HepG2 (cell line): ENCODE measurements around the gene SLC19A1. TPM values are rescaled to one million over a fixed set of nuclear protein-coding genes. Genes with fewer than 3 reads are reported as not detected.

Source experiments
- CENPBD1 ChIP-seq: sonication (generic); formaldehyde crosslinking; IDR thresholded peaks from 2 replicates; pipeline ENCODE4 v1.8.0; 2022; ENCODE audit warnings: missing genetic modification reagents, low read depth, mild to moderate bottlenecking, borderline replicate concordance
- EZH2 ChIP-seq: conservative IDR thresholded peaks from 2 replicates; pipeline ENCODE4 v1.6.1; 2012; ENCODE audit warnings: mild to moderate bottlenecking, low read depth, low read length, moderate library complexity
- GATAD2A ChIP-seq: IDR thresholded peaks from 2 replicates; pipeline ENCODE4 v1.6.1; 2016
- HCFC1 ChIP-seq: fragments of 150-350 bp; IDR thresholded peaks from 2 replicates; pipeline ENCODE4 v1.6.1; 2014; ENCODE audit warnings: low read depth, low read length
- HIVEP1 ChIP-seq: sonication (generic); formaldehyde crosslinking; IDR thresholded peaks from 2 replicates; pipeline ENCODE4 v1.4.0; 2020; ENCODE audit warnings: mild to moderate bottlenecking, missing genetic modification reagents
- KLF12 ChIP-seq: sonication (generic); formaldehyde crosslinking; IDR thresholded peaks from 2 replicates; pipeline ENCODE4 v1.4.0; 2020; ENCODE audit warnings: missing genetic modification reagents, borderline replicate concordance
- NKX3-1 ChIP-seq: sonication (generic); formaldehyde crosslinking; IDR thresholded peaks from 2 replicates; pipeline ENCODE4 v1.5.0; 2020; ENCODE audit warnings: missing genetic modification reagents
- PHF8 ChIP-seq: sonication (generic); formaldehyde crosslinking; IDR thresholded peaks from 2 replicates; pipeline ENCODE4 v1.5.0; 2020; ENCODE audit warnings: missing genetic modification reagents
- PLRG1 ChIP-seq: fragments of 450-650 bp; conservative IDR thresholded peaks from 2 replicates; pipeline ENCODE4 v1.6.1; 2016
- RARG ChIP-seq: sonication (generic); formaldehyde crosslinking; IDR thresholded peaks from 2 replicates; pipeline ENCODE4 v1.4.0; 2020; ENCODE audit warnings: low read depth, mild to moderate bottlenecking, missing genetic modification reagents
- RELA ChIP-seq: sonication (generic); formaldehyde crosslinking; IDR thresholded peaks from 2 replicates; pipeline ENCODE4 v1.4.0; 2020; ENCODE audit warnings: missing genetic modification reagents
- SAP130 ChIP-seq: IDR thresholded peaks from 2 replicates; pipeline ENCODE4 v1.6.1; 2016; ENCODE audit warnings: low read depth
- TFDP1 ChIP-seq: IDR thresholded peaks from 2 replicates; pipeline ENCODE4 v1.6.1; 2016; ENCODE audit warnings: missing compliant biosample characterization, missing genetic modification reagents, borderline replicate concordance
- ZNF235 ChIP-seq: sonication (generic); formaldehyde crosslinking; IDR thresholded peaks from 2 replicates; pipeline ENCODE4 v1.8.1; 2023; ENCODE audit warnings: mild to moderate bottlenecking, missing genetic modification reagents, borderline replicate concordance
- ZNF30 ChIP-seq: sonication (generic); formaldehyde crosslinking; IDR thresholded peaks from 2 replicates; pipeline ENCODE4 v1.5.0; 2020; ENCODE audit warnings: mild to moderate bottlenecking, missing genetic modification reagents
- ZNF382 ChIP-seq: sonication (generic); formaldehyde crosslinking; IDR thresholded peaks from 2 replicates; pipeline ENCODE4 v1.5.0; 2020; ENCODE audit warnings: missing genetic modification reagents, mild to moderate bottlenecking, borderline replicate concordance
- ZNF567 ChIP-seq: sonication (generic); formaldehyde crosslinking; IDR thresholded peaks from 2 replicates; pipeline ENCODE4 v1.8.1; 2023; ENCODE audit warnings: mild to moderate bottlenecking, missing genetic modification reagents, borderline replicate concordance
- ZNF792 ChIP-seq: IDR thresholded peaks from 2 replicates; pipeline ENCODE4 v1.6.1; 2016
- polyA plus RNA-seq, 8 experiments: library from polyadenylated mRNA; depleted of rRNA in 3 of 8; stranded (reverse) in 7 of 8; unstranded in 1 of 8; fragments of >200 nt; fragmentation: Illumina TruSeq in 4 of 8; extraction: Trizol in 4 of 8; gene quantifications; 2 replicates each; pipeline versions ENCODE4 v1.2.1 to v1.2.3, GENCODE V29; 2011 to 2016; ENCODE audit warnings: low read depth in 4 of 8, missing spikeins in 1 of 8, mixed read lengths in 1 of 8; ENCODE audit not compliant: insufficient read depth in 1 of 8
- total RNA-seq, 5 experiments: library from RNA; depleted of rRNA; stranded (reverse); fragments of >200 nt; fragmentation: Illumina TruSeq; extraction: Trizol; gene quantifications; 2 replicates each; pipeline ENCODE4 v1.2.3, GENCODE V29; 2016; ENCODE audit warnings: low read depth in 1 of 5
- TF ChIP-seq, protein P1 (sequence below): sonication (generic); formaldehyde crosslinking; conservative IDR thresholded peaks from 2 replicates; pipeline ENCODE4 v1.8.0; 2022; ENCODE audit warnings: missing genetic modification reagents
- TF ChIP-seq, protein P2 (sequence below), 2 experiments: sonication (generic) in 1 of 2; formaldehyde crosslinking in 1 of 2; IDR thresholded peaks; 2 replicates each; pipeline versions ENCODE4 v1.6.1 to v1.9.0; 2014 to 2022; ENCODE audit warnings: antibody characterized with exemption in 1 of 2, borderline replicate concordance in 1 of 2, inconsistent platforms in 1 of 2, low read depth in 1 of 2, missing genetic modification reagents in 1 of 2

The SLC19A1 gene
- total and polyA plus RNA-seq, 2 of the 13 experiments (the other 11 are each of a cell fraction or from before 2014, with no cell fraction given) = 21.8 to 23.0 TPM

GRCh38 chr21:45472445-45473365 lies 69.5 kb downstream of the SLC19A1 start (continued):
- TF ChIP-seq ZNF567 = no peak
- 0 out of 2 replicates have a peak, but pooled peaks have one; percentile 2 for TF ChIP-seq ZNF235 (CRISPR knock-in tag)
- TF ChIP-seq ZNF30 = no peak
- no peak for TF ChIP-seq ZNF792
- TF ChIP-seq SAP130 (CRISPR knock-in tag) = peak; percentile 34; the same call in 1 of the 2 replicates
- TF ChIP-seq, protein P1, sequence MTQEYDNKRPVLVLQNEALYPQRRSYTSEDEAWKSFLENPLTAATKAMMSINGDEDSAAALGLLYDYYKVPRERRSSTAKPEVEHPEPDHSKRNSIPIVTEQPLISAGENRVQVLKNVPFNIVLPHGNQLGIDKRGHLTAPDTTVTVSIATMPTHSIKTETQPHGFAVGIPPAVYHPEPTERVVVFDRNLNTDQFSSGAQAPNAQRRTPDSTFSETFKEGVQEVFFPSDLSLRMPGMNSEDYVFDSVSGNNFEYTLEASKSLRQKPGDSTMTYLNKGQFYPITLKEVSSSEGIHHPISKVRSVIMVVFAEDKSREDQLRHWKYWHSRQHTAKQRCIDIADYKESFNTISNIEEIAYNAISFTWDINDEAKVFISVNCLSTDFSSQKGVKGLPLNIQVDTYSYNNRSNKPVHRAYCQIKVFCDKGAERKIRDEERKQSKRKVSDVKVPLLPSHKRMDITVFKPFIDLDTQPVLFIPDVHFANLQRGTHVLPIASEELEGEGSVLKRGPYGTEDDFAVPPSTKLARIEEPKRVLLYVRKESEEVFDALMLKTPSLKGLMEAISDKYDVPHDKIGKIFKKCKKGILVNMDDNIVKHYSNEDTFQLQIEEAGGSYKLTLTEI (CRISPR knock-in tag) = no peak
- no peak for TF ChIP-seq TFDP1 (CRISPR knock-in tag)
- no peak for TF ChIP-seq PHF8 (CRISPR knock-in tag)
- no peak for TF ChIP-seq NKX3-1
- TF ChIP-seq CENPBD1 (CRISPR knock-in tag) = no peak
- no peak for TF ChIP-seq RARG (CRISPR knock-in tag)
- TF ChIP-seq, protein P2, sequence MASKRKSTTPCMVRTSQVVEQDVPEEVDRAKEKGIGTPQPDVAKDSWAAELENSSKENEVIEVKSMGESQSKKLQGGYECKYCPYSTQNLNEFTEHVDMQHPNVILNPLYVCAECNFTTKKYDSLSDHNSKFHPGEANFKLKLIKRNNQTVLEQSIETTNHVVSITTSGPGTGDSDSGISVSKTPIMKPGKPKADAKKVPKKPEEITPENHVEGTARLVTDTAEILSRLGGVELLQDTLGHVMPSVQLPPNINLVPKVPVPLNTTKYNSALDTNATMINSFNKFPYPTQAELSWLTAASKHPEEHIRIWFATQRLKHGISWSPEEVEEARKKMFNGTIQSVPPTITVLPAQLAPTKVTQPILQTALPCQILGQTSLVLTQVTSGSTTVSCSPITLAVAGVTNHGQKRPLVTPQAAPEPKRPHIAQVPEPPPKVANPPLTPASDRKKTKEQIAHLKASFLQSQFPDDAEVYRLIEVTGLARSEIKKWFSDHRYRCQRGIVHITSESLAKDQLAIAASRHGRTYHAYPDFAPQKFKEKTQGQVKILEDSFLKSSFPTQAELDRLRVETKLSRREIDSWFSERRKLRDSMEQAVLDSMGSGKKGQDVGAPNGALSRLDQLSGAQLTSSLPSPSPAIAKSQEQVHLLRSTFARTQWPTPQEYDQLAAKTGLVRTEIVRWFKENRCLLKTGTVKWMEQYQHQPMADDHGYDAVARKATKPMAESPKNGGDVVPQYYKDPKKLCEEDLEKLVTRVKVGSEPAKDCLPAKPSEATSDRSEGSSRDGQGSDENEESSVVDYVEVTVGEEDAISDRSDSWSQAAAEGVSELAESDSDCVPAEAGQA (IDR thresholded peaks at IDR 0.05; ENCODE audit: low read depth) = peak; percentile 38
- TF ChIP-seq, protein P2 (CRISPR knock-in tag; IDR thresholded peaks at IDR 0.05; ENCODE audit: borderline replicate concordance) = no peak
- peak; percentile 77; the same call in 1 of the 2 replicates for TF ChIP-seq KLF12 (CRISPR knock-in tag)
- no peak for TF ChIP-seq RELA
- no peak for TF ChIP-seq EZH2
- no peak for TF ChIP-seq HCFC1
- TF ChIP-seq HIVEP1 (CRISPR knock-in tag) = no peak; the same call in 1 of the 2 replicates
- TF ChIP-seq ZNF382 (CRISPR knock-in tag) = no peak
- TF ChIP-seq GATAD2A (CRISPR knock-in tag) = peak; percentile 83
- no peak for TF ChIP-seq PLRG1
